ENCODE measurements around the gene GALNT12. TPM values are rescaled to one million over a fixed set of nuclear protein-coding genes. Genes with fewer than 3 reads are reported as not detected.

GALNT12 gene
- total and polyA plus RNA-seq, 2 donors (not counting 1 experiment from before 2014, with no cell fraction given) = 3.2 to 4.5 TPM

DNA sequence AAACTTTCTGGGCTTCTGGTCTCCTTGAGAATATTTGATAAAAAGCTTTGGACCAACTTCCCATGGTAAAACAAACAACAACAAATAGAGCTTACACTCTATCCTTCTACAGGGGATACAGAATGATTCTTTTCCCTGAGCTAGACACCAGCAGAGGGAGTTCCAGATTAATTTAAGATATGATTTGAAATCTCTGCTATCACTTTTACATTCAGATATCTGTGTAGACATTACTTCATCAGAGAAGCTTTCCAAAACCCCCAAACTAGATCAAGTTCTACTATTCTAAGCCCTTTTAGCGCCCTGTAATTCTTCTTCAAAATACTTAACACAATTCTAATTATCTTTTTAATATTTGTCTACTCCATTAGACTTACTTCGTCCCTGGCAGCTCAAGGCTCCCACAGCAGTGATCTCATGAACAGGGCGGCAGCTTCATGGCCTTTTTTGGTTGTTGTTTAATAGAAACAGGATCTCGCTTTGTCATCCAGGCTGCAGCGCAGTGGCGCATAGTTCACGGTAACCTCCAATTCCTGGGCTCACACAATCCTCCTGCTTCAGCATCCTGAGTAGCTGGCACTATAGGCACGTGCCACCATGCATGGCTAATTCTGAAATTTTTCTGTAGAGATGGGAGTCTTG lies 955 bp upstream of the GALNT12 start:
- DNase-seq = no peak
- H2AFZ ChIP-seq (ENCODE audit: insufficient read depth, low read depth, low read length, poor library complexity, severe bottlenecking) = peak overlapping the region; percentile 64
- ATAC-seq (ENCODE audit: low read depth) = no peak
- no peaks in the 10 kb centered on the region for H3K36me3 ChIP-seq (replicated peaks in 1 of 2; ENCODE audit: control extremely low read depth in 1 of 2, control insufficient read depth in 1 of 2, extremely low read depth in 1 of 2, insufficient read depth in 2 of 2, low read length in 1 of 2)
- ChIA-PET CTCF (interaction anchor here (1.1 to 1.8 kb wide), 3 partner anchors 9 to 336 kb away, joined by 3 to 6 read pairs (median 4); no protein-coding TSS in a partner anchor), POLR2A (no interaction called here)
- peaks cover 17% of the 10 kb centered on the region for H3K4me1 Mint-ChIP-seq
- peak overlapping the region; percentile 87 for H3K4me3 Mint-ChIP-seq
- no peak overlapping the region for H3K27ac Mint-ChIP-seq
- no peaks in the 10 kb centered on the region for H4K20me1 ChIP-seq (ENCODE audit: control insufficient read depth, insufficient read depth, low read length, poor library complexity, severe bottlenecking)
- peaks cover 29% of the 10 kb centered on the region for H3K27me3 Mint-ChIP-seq
- 71% methylated on average over 1 of the region's 8 CpGs for WGBS (ENCODE audit: insufficient coverage)
- H3K27me3 ChIP-seq (replicated peaks in 1 of 4; ENCODE audit: control extremely low read depth in 1 of 4, control insufficient read depth in 3 of 4, insufficient read depth in 4 of 4, low read length in 3 of 4) = peaks cover 0 to 40% (median 7%) of the 10 kb centered on the region in 4 experiments
- H3K4me3 ChIP-seq (ENCODE audit: control extremely low read depth in 1 of 5, extremely low read depth in 1 of 5, insufficient read depth in 1 of 5, low read depth in 2 of 5, low read length in 4 of 5) = no peak overlapping the region
- H3K9me3 Mint-ChIP-seq (ENCODE audit: insufficient read depth) = no peaks in the 10 kb centered on the region
- H3K27ac ChIP-seq (ENCODE audit: low read length in 2 of 2) = no peak overlapping the region
- H3K4me2 ChIP-seq (replicated peaks; ENCODE audit: low read depth, low read length, poor library complexity, severe bottlenecking) = peak overlapping the region; percentile 87
- TF ChIP-seq, protein P1, sequence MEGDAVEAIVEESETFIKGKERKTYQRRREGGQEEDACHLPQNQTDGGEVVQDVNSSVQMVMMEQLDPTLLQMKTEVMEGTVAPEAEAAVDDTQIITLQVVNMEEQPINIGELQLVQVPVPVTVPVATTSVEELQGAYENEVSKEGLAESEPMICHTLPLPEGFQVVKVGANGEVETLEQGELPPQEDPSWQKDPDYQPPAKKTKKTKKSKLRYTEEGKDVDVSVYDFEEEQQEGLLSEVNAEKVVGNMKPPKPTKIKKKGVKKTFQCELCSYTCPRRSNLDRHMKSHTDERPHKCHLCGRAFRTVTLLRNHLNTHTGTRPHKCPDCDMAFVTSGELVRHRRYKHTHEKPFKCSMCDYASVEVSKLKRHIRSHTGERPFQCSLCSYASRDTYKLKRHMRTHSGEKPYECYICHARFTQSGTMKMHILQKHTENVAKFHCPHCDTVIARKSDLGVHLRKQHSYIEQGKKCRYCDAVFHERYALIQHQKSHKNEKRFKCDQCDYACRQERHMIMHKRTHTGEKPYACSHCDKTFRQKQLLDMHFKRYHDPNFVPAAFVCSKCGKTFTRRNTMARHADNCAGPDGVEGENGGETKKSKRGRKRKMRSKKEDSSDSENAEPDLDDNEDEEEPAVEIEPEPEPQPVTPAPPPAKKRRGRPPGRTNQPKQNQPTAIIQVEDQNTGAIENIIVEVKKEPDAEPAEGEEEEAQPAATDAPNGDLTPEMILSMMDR (IDR thresholded peaks at IDR 0.05) = no peak
- no peak for TF ChIP-seq EZH2 (IDR thresholded peaks at IDR 0.05; ENCODE audit: borderline replicate concordance, insufficient read depth, low read depth, low read length, poor library complexity, severe bottlenecking)
- H3K9me3 ChIP-seq (ENCODE audit: control extremely low read depth in 1 of 3, control insufficient read depth in 2 of 3, insufficient read depth in 1 of 3, low read length in 2 of 3) = no peaks in the 10 kb centered on the region
- H3K9ac ChIP-seq (ENCODE audit: low read length) = no peak overlapping the region
- H3K79me2 ChIP-seq (ENCODE audit: control insufficient read depth, insufficient read depth, low read length) = no peaks in the 10 kb centered on the region
- intact Hi-C loops (cut with micrococcal nuclease) = loop anchor here (1.0 kb wide), 1 partner anchor 10 kb away; the partner anchor contains the start of gene ANKS6
- peaks cover 11 to 18% of the 10 kb centered on the region in 2 donors for H3K4me1 ChIP-seq (ENCODE audit: control insufficient read depth in 2 of 2, insufficient read depth in 2 of 2, low read length in 2 of 2)

DNA sequence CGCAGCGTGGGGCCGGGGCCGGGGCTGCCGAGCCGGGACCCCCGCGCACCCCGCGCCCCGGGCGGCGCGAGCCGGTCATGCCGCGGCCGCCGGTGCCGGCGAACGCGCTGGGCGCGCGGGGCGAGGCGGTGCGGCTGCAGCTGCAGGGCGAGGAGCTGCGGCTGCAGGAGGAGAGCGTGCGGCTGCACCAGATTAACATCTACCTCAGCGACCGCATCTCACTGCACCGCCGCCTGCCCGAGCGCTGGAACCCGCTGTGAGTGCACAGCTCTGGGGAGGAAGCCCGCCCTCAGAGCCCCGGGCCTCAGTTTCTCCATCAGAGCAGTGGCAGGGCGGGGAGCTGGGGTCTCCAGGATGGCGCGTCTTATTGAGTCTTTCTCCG lies 335 bp downstream of the GALNT12 start:
- under 1% methylated on average over 46 of the region's 46 CpGs for WGBS (ENCODE audit: insufficient coverage)

More for the DNA sequence above, 335 bp downstream of the GALNT12 start:
- Histone ChIP-seq H2AFZ (ENCODE audit: insufficient read depth, low read depth, low read length, poor library complexity, severe bottlenecking) (peak overlapping the region; percentile 70), H3K4me2 (replicated peaks; ENCODE audit: low read depth, low read length, poor library complexity, severe bottlenecking) (peak overlapping the region; percentile 87), H3K36me3 (replicated peaks in 1 of 2; ENCODE audit: control extremely low read depth in 1 of 2, control insufficient read depth in 1 of 2, extremely low read depth in 1 of 2, insufficient read depth in 2 of 2, low read length in 1 of 2) (no peaks in the 10 kb centered on the region), H3K27me3 (replicated peaks in 1 of 4; ENCODE audit: control extremely low read depth in 1 of 4, control insufficient read depth in 3 of 4, insufficient read depth in 4 of 4, low read length in 3 of 4) (peaks cover 0 to 38% (median 7%) of the 10 kb centered on the region in 4 experiments), H3K9me3 (ENCODE audit: control extremely low read depth in 1 of 3, control insufficient read depth in 2 of 3, insufficient read depth in 1 of 3, low read length in 2 of 3) (no peaks in the 10 kb centered on the region), H4K20me1 (ENCODE audit: control insufficient read depth, insufficient read depth, low read length, poor library complexity, severe bottlenecking) (no peaks in the 10 kb centered on the region), H3K4me3 (ENCODE audit: control extremely low read depth in 1 of 5, extremely low read depth in 1 of 5, insufficient read depth in 1 of 5, low read depth in 2 of 5, low read length in 4 of 5) (peak overlapping the region; percentile 31 to 83 (median 57)), H3K9ac (ENCODE audit: low read length) (peak overlapping the region; percentile 61), H3K4me1 (ENCODE audit: control insufficient read depth in 2 of 2, insufficient read depth in 2 of 2, low read length in 2 of 2) (peaks cover 11 to 18% of the 10 kb centered on the region in 2 donors), H3K27ac (ENCODE audit: low read length in 2 of 2) (no peak overlapping the region), H3K79me2 (ENCODE audit: control insufficient read depth, insufficient read depth, low read length) (no peaks in the 10 kb centered on the region)
- no peak for TF ChIP-seq EZH2 (IDR thresholded peaks at IDR 0.05; ENCODE audit: borderline replicate concordance, insufficient read depth, low read depth, low read length, poor library complexity, severe bottlenecking)
- TF ChIP-seq, protein P1 (IDR thresholded peaks at IDR 0.05) = no peak
- POLR2A ChIA-PET = interaction anchor here (1.3 kb wide), 1 partner anchor 15 kb away, joined by 3 read pairs; no protein-coding TSS in a partner anchor
- intact Hi-C loops (cut with micrococcal nuclease) = loop anchor here (1.0 kb wide), 1 partner anchor 12 kb away; the partner anchor contains the start of gene ANKS6
- Mint-ChIP-seq H3K27me3 (peaks cover 23% of the 10 kb centered on the region), H3K27ac (no peak overlapping the region), H3K4me3 (peak overlapping the region; percentile 87), H3K4me1 (peaks cover 17% of the 10 kb centered on the region), H3K9me3 (ENCODE audit: insufficient read depth) (no peaks in the 10 kb centered on the region)
- ATAC-seq (ENCODE audit: low read depth) (peak; percentile 43), DNase-seq (no peak)
- CTCF ChIA-PET = no interaction called here
